Lung (tissue), 12 donors: Measurements from ENCODE around the gene MMP25. TPM values are rescaled to one million over a fixed set of nuclear protein-coding genes. Genes with fewer than 3 reads are reported as not detected.
A peak's percentile ranks its signal among the peaks of the same experiment; 100 is the strongest.

Experiments
- ATAC-seq: fragments of 200-7000 bp; cut with Tn5 transposase; one replicate; pipeline ENCODE4 v1.9.1; 2020; ENCODE audit warnings: moderate number of reproducible peaks; ENCODE audit not compliant: insufficient read depth, low FRiP score
- DNase-seq, 3 donors: peaks; one replicate each; pipeline ENCODE4 v3.0.0-alpha.2; 2013 to 2017
- H3K27ac ChIP-seq, 2 donors: one replicate each; pipeline ENCODE4 v1.5.1; 2013; ENCODE audit warnings: mild to moderate bottlenecking in 2 of 2, moderate library complexity in 2 of 2, control low read depth in 1 of 2, inconsistent platforms in 1 of 2, low read depth in 1 of 2, low read length in 1 of 2
- H3K27me3 ChIP-seq, 3 donors: one replicate each; pipeline ENCODE4 v1.5.1; 2013; ENCODE audit warnings: low read length in 2 of 3; ENCODE audit not compliant: control insufficient read depth in 3 of 3, insufficient read depth in 3 of 3
- H3K36me3 ChIP-seq, 4 donors: one replicate each; pipeline ENCODE4 v1.5.1; 2013; ENCODE audit warnings: low read length in 4 of 4, mild to moderate bottlenecking in 1 of 4, moderate library complexity in 1 of 4; ENCODE audit not compliant: control insufficient read depth in 4 of 4, insufficient read depth in 4 of 4
- H3K4me1 ChIP-seq, 5 donors: one replicate each; pipeline ENCODE4 v1.5.1; 2013; ENCODE audit warnings: low read length in 5 of 5, mild to moderate bottlenecking in 2 of 5, moderate library complexity in 1 of 5; ENCODE audit not compliant: control insufficient read depth in 5 of 5, insufficient read depth in 5 of 5
- H3K4me3 ChIP-seq: one replicate; pipeline ENCODE4 v1.5.1; 2013; ENCODE audit warnings: mild to moderate bottlenecking, control low read depth, moderate library complexity
- H3K9ac ChIP-seq, 2 donors: one replicate each; pipeline ENCODE4 v1.5.1; 2013; ENCODE audit warnings: low read length in 2 of 2, control low read depth in 1 of 2; ENCODE audit not compliant: insufficient read depth in 1 of 2
- H3K9me3 ChIP-seq, 4 donors: one replicate each; pipeline ENCODE4 v1.5.1; 2013; ENCODE audit warnings: low read length in 3 of 4, mild to moderate bottlenecking in 1 of 4, moderate library complexity in 1 of 4; ENCODE audit not compliant: control insufficient read depth in 4 of 4, insufficient read depth in 3 of 4
- WGBS, 2 donors: extraction: QIAGEN DNeasy Blood & Tissue Kit; methylation state at CpG; one replicate each; pipeline ENCODE4 v1.1.7; 2013; 5-methylcytosine and 5-hydroxymethylcytosine counted together
- polyA plus RNA-seq, 2 donors: library from polyadenylated mRNA; stranded (reverse); fragments of 200-250 nt; gene quantifications; one replicate each; pipeline ENCODE4 v1.2.1, GENCODE V29; 2013
- total RNA-seq, 2 donors: library from RNA; depleted of rRNA in 1 of 2; stranded (reverse); fragments of >200 nt in 1 of 2; gene quantifications; one replicate each; pipeline ENCODE4 v1.2.1, GENCODE V29; 2014 to 2021
- TF ChIP-seq, protein P1 (sequence below): IDR thresholded peaks from 2 replicates; pipeline ENCODE4 v1.5.1; 2012; ENCODE audit warnings: mild to moderate bottlenecking; ENCODE audit errors: control extremely low read depth, extremely low read depth
- donor health status: control.
- donor health status: control.
- donor health status: Bipolar disorder and iron deficiency.
- donor health status: healthy.
- donor health status: DM: yes; HTN: yes; CAD: no.

The MMP25 gene
- total and polyA plus RNA-seq, 4 donors: 4.2 to 94.4 (median 20.6) TPM

DNA sequence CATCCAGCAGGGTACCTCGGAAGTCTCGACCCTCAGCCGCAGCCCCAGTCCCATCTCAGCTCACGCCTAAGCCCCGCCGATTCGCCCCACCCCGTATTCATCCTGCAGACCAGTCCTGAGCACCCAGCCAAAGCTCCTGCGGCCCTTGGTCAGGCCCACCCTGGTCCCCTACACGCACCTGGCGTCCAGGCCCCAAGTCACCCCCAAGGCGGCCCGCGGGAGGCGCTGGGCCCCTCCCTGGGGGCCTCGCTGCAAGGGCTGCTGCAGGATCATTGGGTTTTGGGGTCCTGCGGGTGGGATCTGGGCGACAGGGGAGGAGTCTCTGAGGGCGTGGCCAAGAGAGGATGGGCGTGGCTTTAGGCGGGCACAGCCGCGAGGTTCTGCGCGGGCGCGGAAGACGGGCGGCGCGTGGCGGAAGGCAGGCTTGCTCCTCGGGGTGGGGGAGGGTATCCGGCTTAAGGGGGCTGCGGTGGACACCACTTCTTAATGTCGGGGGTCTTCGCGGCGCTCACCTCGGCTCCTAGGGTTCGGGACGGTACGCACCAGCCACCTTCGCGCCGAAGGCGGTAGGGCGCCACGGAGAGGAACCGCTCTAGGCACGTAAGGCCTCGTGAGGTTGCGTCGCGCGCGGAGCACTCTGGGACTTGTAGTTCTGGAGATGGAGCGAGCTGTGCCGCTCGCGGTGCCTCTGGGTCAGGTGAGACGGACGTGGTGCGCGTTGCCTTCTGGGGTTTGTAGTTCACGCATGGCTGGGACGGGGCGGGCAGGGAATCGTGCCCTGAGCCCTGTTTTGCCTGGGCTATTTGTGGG lies 22.5 kb upstream of the MMP25 start, which contains the start of the genes HCFC1R1 and THOC6:
Gene HCFC1R1, minus strand, starts transcription at position 274 of the 810 bp plus-strand sequence. Its CDS starts 1 bp downstream, at position 273.
Gene THOC6, plus strand, starts transcription at position 367 of the 810 bp plus-strand sequence. Its CDS starts 292 bp downstream, at position 659.
- ATAC-seq: peak; percentile 56
- peak within 1 kb of the TSS; percentile 92 to 96 for H3K27ac ChIP-seq

DNA sequence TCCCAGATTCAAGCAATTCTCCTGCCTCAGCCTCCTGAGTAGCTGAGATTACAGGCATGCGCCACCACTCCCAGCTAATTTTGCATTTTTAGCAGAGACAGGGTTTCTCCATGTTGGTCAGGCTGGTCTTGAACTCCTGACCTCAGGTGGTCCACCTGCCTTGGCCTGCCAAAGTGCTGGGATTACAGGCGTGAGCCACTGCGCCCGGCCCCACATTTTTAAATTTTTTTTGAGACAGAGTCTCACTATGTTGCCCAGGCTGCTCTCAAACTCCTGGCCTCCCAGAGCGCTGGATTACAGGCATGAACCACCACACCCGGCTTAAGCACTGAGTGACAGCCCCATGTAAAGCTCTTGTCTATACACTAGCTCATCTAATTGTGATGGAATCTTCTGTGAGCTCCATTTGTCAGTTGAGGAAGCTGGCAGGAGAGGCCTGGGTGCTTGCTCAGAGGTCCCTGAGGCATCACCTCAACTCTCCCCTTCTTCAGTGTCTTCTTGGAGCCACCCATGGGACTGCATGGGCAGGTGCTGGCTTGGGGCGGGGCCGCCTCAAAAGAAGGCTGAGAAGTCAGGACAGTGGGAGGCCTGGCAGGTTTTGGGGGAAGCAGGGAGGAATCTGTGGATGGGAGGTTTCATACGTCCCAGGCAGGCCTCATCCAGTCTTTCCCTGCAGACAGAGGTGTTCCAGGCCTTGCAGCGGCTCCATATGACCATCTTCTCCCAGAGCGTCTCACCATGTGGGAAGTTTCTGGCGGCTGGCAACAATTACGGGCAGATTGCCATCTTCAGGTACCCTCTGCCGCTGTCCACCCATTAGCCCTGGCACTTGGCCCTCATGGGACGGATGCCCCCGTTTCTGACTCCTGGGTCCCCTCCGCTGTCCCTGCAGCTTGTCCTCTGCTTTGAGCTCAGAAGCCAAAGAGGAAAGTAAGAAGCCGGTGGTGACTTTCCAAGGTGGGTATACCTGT lies 21.0 kb upstream of the MMP25 start:
- H3K27me3 ChIP-seq: peaks cover 0 to 16% (median 16%) of the 10 kb centered on the region in 3 donors
- peaks cover 0 to 21% (median 7%) of the 10 kb centered on the region in 4 donors for H3K36me3 ChIP-seq
- no peaks in the 10 kb centered on the region for H3K9me3 ChIP-seq
- no peak for DNase-seq
- 95 to 96% methylated on average over 17 to 18 of the region's 18 CpGs for WGBS, 2 donors
- peaks cover 0 to 46% (median 18%) of the 10 kb centered on the region in 5 donors for H3K4me1 ChIP-seq
- H3K4me3 ChIP-seq: no peak overlapping the region
- TF ChIP-seq, protein P1, sequence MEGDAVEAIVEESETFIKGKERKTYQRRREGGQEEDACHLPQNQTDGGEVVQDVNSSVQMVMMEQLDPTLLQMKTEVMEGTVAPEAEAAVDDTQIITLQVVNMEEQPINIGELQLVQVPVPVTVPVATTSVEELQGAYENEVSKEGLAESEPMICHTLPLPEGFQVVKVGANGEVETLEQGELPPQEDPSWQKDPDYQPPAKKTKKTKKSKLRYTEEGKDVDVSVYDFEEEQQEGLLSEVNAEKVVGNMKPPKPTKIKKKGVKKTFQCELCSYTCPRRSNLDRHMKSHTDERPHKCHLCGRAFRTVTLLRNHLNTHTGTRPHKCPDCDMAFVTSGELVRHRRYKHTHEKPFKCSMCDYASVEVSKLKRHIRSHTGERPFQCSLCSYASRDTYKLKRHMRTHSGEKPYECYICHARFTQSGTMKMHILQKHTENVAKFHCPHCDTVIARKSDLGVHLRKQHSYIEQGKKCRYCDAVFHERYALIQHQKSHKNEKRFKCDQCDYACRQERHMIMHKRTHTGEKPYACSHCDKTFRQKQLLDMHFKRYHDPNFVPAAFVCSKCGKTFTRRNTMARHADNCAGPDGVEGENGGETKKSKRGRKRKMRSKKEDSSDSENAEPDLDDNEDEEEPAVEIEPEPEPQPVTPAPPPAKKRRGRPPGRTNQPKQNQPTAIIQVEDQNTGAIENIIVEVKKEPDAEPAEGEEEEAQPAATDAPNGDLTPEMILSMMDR: no peak
- no peak overlapping the region for H3K27ac ChIP-seq
- H3K9ac ChIP-seq: no peak overlapping the region
- ATAC-seq: no peak

More for the DNA sequence above, 22.5 kb upstream of the MMP25 start, which contains the start of the genes HCFC1R1 and THOC6:
- no peaks in the 10 kb centered on the region for H3K9me3 ChIP-seq
- WGBS, 2 donors: 1% methylated on average over 68 to 69 of the region's 69 CpGs
- peak; percentile 95 to 97 (median 96) for DNase-seq
- H3K4me3 ChIP-seq: peak within 1 kb of the TSS; percentile 53
- H3K9ac ChIP-seq: peak within 1 kb of the TSS in 1 of 2 donors; percentile 62
- peaks cover 0 to 21% (median 7%) of the 10 kb centered on the region in 4 donors for H3K36me3 ChIP-seq
- peaks cover 0 to 4% (median 4%) of the 10 kb centered on the region in 3 donors for H3K27me3 ChIP-seq
- TF ChIP-seq, protein P1: no peak
- peaks cover 0 to 44% (median 21%) of the 10 kb centered on the region in 5 donors for H3K4me1 ChIP-seq

GRCh38 chr16:3026003-3026378 lies 20.4 kb upstream of the MMP25 start:
- TF ChIP-seq, protein P1: no peak
- Histone ChIP-seq H3K27ac (no peak overlapping the region), H3K36me3 (peaks cover 0 to 21% (median 7%) of the 10 kb centered on the region in 4 donors), H3K27me3 (peaks cover 0 to 16% (median 16%) of the 10 kb centered on the region in 3 donors), H3K9ac (no peak overlapping the region), H3K9me3 (no peaks in the 10 kb centered on the region), H3K4me1 (peaks cover 0 to 41% (median 17%) of the 10 kb centered on the region in 5 donors), H3K4me3 (no peak overlapping the region)
- WGBS, 2 donors: 88 to 90% methylated on average over 8 of the region's 8 CpGs
- DNase-seq: no peak
- ATAC-seq: no peak
